ENCODE measurements around the gene PCF11.

Gene PCF11

DNA sequence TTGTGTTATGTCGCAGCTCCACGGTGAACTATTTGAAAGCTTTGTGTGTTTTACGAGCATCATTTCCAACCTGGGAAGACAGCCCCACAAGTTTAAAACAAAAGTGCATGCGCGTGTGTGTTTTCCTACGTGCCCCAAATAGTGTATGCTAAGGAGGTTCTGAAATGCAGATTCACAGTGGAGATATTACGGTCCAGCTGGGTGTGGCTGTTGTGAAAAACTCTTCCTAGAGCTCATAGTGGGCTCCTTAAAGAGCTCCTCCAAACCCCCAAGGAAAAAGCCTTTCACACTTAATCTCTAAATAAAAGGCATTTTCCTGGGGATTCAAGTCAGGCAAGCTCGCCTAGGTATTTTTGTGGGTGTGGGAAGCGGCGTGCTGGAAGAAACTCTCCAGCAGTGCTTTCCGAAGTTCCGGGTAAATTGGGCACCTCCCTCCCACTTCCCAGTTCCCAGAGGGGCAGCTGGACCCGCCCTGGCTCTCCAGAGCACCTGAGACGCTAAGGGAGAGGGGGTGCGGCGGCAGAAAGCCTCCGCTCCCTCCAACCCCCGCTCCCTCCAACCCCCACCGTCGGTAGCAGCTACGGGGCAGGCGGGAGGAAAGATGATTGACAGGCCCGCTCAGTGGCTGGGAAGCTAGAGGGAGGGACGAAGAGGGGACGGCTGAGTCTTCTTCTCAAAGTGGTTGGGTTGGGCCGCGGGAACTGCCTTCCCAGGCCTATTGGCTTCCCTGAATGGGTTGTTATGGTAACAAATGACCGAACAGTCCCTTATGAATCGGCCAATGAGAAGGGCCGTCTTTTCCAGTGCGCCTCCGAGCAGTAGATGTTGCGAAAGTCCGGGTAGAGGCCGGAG is 561 bp upstream of the PCF11 start:
- DNase-seq (ENCODE audit: low spot score) = peak; percentile 96

- DNase-seq (ENCODE audit: low spot score) = peak; percentile 36
Measured at GRCh38 chr11:83157594-83158356, 844 bp downstream of the PCF11 start.

GRCh38 chr11:83158357-83158786 is 1.4 kb downstream of the PCF11 start:
- no peak for DNase-seq (ENCODE audit: low spot score)

DNA sequence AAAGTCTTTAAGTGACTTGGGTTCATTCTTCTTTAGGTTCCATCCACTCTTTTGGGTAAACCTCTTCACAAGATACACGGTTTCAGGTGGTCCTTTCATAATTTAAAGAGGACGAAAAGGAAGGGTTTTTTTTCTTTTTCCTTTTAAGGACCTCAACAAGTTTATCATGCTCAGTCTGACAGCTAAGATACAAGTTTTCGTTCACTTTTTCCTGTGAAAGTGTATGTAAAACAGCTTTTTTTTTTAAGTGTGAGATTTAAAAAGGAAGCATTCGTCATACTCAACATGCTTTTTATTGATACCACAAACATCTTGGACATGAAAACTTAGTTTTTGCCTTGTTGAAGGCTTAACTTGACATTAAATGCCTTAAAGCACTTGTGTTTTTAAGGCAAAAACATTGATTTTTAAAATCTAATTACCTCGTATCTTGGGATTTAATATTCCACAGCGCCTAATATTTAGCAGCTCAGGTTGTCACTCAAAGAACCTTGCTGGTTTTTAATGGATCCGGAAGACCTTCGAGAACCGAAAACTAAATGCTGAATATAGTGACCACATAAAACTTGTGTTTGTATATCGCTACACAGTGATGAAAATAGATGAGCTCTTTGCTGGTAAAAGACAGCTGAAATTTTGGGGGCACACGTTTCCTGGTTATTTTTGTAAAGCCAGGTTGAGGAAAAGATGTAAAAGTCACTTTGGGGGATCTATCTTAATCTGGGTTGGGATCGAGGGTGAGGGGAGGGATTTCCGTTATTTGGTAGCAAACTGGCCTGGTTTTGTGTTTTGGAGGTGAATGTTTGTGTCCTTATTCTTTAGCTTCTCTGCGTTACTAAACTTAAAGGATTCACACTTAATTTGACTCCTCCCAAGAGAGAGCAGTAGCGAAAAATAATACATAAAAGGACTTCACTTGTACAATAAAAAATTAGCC is 2.3 kb downstream of the PCF11 start:
- no peak for DNase-seq (ENCODE audit: low spot score)

DNA sequence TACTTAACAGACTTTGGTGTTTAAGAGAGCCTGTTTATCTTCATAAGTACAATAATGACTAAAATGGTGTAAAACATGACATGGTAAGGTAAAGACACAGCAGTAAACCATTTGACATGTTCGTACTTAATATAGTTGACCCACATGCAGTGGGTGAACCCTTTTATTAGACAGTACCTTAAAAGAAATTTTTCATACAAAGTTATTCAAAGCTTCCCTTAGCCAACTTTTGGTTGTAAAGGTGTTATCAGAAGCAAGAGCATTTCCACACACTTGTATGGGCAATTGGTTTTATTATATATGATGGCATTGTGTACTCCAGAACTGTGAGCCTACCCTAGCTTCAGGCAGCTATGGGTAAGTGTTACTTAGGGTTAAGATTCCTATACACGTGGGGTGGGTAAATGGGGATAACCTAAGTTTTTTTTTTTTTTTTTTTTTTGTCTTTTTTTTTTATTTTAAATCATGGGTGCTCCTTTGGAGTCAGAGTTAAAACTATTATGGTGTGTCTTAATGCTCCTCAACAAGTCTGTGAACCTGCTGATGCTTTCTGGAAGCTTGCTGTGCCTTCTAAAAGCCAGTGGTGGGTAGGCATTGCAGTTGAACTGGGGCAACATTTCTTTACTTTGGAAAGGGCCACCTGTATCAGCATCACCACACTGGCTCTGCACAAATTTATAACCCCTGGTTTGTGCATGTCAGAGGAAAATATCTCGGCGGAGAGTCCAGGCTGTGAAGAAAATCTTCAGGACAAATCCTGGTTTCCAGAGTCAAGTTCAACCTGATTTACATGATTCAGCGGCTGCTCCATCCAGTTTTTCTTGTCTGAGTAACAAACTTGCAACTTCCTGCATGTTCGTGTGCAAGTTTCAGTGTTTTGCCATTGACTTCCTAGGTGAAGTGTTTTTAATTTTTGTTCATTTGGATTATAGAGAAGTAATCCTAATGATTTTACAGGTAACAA is 3.3 kb downstream of the PCF11 start:
- DNase-seq (ENCODE audit: low spot score) = no peak

- no peak for DNase-seq (ENCODE audit: low spot score)
Measured at GRCh38 chr11:83161610-83162199, 4.8 kb downstream of the PCF11 start.

- DNase-seq (ENCODE audit: low spot score) = peak; percentile 9
Measured at GRCh38 chr11:83162377-83162776, 5.4 kb downstream of the PCF11 start.

DNA sequence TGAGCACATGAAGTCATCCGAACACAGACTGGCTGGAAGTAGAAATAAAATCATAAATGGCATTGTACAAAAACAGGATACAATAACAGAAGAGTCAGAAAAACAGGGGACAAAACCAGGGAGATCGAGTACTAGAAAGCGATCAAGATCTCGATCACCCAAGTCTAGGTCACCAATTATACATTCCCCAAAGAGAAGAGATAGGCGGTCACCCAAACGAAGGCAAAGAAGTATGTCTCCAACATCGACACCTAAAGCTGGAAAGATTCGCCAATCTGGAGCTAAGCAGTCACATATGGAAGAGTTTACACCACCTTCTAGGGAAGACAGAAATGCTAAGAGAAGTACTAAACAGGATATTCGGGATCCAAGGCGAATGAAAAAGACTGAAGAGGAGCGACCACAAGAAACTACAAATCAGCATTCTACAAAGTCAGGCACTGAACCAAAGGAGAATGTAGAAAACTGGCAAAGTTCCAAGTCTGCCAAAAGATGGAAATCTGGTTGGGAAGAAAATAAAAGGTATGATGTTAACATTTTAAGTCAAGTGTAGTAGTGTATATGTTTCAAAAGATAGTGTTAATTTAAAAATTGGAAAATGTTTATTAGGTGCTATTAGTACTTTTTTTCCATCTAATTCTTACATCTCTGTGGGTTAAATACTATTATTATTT is 9.4 kb downstream of the PCF11 start:
- no peak for DNase-seq (ENCODE audit: low spot score)

DNA sequence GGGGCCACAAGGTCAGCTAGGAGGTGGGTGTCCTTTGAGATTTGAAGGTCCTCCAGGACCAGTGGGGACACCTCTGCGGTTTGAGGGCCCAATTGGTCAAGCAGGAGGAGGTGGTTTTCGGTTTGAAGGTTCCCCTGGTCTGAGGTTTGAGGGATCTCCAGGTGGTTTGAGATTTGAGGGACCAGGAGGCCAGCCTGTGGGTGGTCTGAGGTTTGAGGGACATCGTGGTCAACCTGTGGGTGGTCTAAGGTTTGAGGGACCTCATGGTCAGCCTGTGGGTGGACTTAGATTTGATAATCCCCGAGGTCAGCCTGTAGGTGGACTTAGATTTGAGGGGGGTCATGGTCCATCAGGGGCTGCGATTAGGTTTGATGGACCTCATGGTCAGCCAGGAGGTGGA is 11.8 kb downstream of the PCF11 start:
- no peak for DNase-seq (ENCODE audit: low spot score)

DNA sequence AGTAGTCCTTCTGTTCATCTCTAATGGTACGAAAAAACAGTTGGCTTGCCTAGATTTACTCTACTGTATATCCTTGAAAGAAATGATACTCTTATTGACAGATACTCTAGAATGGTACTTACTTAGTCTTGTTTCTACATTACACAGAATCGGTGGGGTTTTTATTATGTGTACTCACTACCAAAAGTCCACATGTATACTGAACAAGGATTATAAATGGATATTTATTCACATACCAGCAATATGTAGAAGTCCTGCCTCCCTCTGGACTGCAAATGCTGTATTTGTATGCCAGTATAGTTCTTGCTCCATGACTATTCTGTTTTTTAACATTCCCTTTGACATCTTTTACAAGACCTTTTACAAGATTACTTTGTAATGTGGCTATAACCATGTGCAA is 13.9 kb downstream of the PCF11 start:
- no peak for DNase-seq (ENCODE audit: low spot score)

DNA sequence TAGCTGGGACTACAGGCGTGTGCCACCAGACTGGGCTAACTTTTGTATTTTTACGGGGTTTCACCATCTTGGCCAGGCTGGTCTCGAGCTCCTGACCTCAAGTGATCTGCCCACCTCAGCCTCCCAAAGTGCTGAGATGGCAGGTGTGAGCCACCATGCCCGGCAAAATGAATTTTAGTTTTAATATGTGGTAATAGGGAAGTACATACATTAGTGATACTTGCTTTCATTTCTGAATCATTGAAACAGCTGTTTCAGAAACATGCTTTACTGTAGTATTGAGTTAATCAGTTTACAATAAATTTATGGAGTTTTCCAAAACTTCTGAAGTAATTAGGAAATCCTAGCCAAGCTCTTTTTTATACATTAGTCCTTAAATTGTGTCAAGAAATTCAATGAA is 15.6 kb downstream of the PCF11 start:
- no peak for DNase-seq (ENCODE audit: low spot score)

DNA sequence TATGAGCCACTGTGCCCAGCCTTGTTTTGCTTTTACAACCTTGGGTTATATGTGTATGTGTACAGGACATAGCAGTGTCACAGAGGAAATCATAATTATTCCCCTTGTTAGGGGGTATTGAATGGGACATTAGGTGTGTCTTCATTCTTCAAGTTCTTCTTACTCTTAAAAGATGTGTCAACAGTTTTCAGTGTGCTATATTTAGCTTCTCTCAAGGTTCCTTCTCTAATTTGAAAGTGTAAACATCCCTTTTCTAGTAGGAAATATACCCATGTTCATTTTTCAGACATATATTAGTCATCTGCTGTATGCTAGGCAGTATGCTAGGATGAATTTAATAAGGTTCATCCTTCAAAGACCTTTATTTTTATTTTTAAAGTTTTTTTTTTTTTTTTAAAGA is 17.1 kb downstream of the PCF11 start:
- no peak for DNase-seq (ENCODE audit: low spot score)

- no peak for DNase-seq (ENCODE audit: low spot score)
Measured at GRCh38 chr11:83175815-83176214, 18.9 kb downstream of the PCF11 start.

GRCh38 chr11:83181815-83182214 is 24.9 kb downstream of the PCF11 start:
- no peak for DNase-seq (ENCODE audit: low spot score)

- no peak for DNase-seq (ENCODE audit: low spot score)
Measured at GRCh38 chr11:83185767-83186166, 28.8 kb downstream of the PCF11 start.

DNA sequence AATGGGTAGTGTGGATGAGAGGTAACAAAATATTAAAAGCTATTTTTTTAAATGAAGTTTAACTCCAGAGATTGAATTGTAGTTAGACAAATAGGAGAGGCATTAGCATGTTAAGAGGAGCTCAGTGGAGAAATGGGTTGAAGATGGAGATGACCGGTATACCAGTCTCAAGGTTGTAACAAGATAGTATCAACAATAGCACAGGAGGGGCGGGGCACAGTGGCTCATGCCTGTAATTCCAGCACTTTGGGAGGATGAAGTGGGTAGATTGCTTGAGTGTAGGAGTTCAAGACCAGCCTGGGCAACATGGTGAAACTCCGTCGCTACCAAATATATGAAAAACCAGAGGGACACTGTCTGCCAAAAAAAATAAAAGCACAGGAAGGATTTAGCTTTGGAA is 30.5 kb downstream of the PCF11 start:
- no peak for DNase-seq (ENCODE audit: low spot score)

GRCh38 chr11:83191491-83191890 is 34.6 kb downstream of the PCF11 start:
- no peak for DNase-seq (ENCODE audit: low spot score)

GRCh38 chr11:83191986-83192385 is 35.1 kb downstream of the PCF11 start:
- DNase-seq (ENCODE audit: low spot score) = no peak

GRCh38 chr11:83192606-83193245 is 35.8 kb downstream of the PCF11 start:
- no peak for DNase-seq (ENCODE audit: low spot score)
